AG10803 (cell line): ENCODE results near the gene WDR93.

ENCODE experiments used
- DNase-seq: peaks from one replicate; pipeline ENCODE4 v3.0.0; 2010; ENCODE audit warnings: low read depth
- H3K4me3 ChIP-seq: 2 replicates; pipeline ENCODE4 v1.5.1; 2011; ENCODE audit warnings: mild to moderate bottlenecking, low read length, control low read depth
- TF ChIP-seq, protein P1 (sequence below): conservative IDR thresholded peaks from 2 replicates; pipeline ENCODE4 v1.5.1; 2011; ENCODE audit warnings: mild to moderate bottlenecking, low read length, control low read depth, inconsistent platforms

The WDR93 gene

DNA sequence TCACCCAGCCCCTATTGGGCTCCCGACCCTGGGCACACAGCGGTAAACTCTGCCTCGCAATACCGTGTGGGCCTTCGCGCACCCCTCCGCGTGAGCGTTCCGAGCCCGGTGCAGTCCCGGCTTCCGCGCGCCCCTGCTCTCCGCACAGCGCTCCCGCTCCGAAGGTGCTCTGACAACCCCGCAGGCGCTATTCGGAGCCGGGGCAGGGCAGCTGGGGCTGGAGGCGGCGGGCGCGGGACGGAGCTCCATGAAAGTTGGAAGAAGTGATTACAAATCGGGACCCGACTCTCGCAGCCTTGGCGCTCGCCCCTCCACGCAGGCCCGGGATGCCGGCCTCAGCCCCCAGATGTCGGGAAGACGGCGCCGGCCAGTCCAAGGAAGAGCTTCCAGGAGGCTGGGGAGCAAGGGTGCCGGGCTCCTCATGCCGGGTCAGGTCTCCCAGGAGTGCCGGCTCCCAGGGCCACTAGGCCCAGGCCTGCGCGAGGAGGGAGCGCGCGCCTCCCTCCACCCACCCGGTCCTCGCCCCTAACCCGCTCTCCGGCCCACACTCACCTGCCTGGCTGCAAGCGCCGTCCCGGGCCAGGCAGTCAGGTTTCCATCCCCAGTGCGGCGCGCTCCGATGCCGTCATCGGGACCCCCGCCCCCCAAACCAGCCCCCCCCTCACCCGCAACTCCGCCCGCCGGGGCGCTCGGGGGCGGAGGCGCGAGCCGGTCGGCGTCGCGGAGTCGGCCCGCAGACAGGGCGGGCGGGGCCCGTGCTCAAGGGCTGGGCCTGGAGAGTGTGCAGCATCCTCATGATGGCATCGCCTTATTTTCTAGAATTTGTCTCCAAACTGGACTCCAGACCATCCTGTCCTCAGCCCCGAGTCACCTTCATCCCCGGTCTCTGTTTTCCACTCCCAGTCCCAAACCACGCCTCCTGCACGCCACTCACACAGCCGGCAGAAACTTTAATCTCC lies 35.5 kb upstream of the WDR93 start, which contains the start of gene KIF7:
KIF7 (minus strand) TSS at position 621 of the 959 bp plus-strand sequence. CDS start 2,537 bp downstream, outside the sequence.
- H3K4me3 ChIP-seq: peak within 1 kb of the TSS; percentile 73
- TF ChIP-seq, protein P1, sequence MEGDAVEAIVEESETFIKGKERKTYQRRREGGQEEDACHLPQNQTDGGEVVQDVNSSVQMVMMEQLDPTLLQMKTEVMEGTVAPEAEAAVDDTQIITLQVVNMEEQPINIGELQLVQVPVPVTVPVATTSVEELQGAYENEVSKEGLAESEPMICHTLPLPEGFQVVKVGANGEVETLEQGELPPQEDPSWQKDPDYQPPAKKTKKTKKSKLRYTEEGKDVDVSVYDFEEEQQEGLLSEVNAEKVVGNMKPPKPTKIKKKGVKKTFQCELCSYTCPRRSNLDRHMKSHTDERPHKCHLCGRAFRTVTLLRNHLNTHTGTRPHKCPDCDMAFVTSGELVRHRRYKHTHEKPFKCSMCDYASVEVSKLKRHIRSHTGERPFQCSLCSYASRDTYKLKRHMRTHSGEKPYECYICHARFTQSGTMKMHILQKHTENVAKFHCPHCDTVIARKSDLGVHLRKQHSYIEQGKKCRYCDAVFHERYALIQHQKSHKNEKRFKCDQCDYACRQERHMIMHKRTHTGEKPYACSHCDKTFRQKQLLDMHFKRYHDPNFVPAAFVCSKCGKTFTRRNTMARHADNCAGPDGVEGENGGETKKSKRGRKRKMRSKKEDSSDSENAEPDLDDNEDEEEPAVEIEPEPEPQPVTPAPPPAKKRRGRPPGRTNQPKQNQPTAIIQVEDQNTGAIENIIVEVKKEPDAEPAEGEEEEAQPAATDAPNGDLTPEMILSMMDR: no peak
- peak; percentile 48 for DNase-seq

DNA sequence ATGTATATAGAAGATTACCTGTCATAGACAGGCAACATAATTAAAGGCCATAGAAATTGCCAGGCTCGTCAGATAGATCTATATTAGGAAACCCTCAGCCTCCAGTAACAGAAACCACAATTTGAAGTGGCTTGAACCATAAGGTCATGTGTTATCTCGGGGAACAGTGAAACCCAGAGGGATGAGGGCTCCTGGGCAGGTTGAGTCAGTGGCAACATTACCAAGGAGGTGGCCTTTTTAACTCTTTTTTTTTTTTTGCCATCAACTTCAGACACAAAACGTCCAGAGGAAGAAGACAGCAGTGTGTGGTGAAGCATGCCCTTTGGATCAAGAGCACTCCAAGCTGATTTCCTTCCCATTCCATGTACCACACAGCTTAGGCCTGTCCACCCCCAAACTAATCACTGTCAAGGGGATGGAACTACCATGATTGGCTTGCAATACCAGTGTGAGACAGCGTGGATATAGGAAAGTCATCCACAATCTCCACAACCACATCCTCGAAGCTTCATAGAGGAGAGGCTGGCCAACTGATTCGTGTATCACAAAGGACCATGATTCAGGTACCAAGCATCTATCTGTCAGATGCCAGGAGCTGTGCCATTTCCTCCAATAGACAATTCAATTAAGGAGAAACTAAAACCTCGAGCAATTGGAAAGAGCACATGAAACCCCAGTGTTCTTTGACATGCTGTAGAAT lies 34.3 kb upstream of the WDR93 start:
- no peak overlapping the region for H3K4me3 ChIP-seq
- TF ChIP-seq, protein P1: no peak
- peak; percentile 28 for DNase-seq

DNA sequence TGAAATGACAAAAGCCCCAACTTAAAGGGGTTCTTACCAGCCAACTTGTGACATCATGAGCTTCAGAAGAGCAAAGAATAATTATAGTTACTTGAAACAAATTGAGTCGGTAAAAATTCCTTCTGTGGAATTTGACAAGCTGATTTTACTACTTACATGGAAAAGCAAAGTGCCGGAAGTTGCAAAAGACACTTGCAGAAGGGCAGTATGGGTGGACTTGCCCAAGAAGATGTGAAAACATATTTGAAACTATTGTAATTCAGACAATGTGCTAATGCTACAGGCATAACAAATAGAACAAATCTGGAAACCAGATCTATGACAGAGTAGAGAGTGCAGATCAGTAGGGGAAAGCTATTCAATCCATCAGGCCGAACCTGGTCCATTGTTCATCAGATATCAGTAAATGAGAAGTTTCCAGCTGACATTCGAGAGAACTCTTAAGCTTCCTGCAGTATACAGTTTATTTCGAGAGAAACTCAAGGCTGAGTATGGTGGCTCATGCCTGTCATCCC lies 32.9 kb upstream of the WDR93 start:
- peak; percentile 58 for DNase-seq
- TF ChIP-seq, protein P1: no peak
- no peak overlapping the region for H3K4me3 ChIP-seq

DNA sequence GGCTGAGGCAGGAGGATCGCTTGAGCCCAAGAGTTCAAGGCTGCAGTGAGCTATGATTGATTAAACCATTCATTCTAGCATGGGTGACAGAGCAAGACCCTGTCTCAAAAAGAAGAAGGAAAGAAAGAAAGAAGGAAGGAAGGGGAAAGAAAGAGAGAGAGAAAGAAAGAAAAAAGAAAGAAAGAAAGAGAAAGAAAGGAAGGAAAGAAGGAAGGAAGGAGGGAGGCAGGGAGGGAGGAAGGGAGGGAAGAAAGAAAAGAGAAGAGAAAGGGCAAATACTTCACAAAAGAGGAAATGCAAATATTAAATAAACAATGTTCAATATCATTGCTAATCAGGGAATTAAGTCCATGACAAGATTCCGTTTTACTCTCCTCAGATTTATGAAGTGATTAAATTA lies 31.3 kb upstream of the WDR93 start:
- no peak overlapping the region for H3K4me3 ChIP-seq
- DNase-seq: no peak
- TF ChIP-seq, protein P1: no peak

DNA sequence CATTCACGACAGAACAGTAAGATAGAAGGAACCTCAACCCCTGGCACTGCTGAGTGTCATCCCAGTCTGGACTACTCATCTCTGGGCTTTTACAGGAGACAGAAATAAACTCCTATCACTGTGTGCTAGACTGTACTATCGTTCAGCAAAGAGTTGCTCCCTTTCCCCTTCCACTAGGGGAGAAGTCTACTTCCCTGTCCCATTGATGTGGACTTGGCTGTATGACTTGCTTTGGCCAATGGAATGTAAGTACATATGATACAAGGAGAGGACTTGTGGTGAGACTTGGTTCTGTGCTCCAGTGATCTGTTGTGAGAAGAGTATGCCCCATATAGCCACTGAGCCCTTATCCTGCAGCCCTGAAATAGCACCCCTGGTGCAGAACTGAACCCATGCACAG lies 30.1 kb upstream of the WDR93 start:
- no peak for DNase-seq
- TF ChIP-seq, protein P1: no peak
- H3K4me3 ChIP-seq: no peak overlapping the region

DNA sequence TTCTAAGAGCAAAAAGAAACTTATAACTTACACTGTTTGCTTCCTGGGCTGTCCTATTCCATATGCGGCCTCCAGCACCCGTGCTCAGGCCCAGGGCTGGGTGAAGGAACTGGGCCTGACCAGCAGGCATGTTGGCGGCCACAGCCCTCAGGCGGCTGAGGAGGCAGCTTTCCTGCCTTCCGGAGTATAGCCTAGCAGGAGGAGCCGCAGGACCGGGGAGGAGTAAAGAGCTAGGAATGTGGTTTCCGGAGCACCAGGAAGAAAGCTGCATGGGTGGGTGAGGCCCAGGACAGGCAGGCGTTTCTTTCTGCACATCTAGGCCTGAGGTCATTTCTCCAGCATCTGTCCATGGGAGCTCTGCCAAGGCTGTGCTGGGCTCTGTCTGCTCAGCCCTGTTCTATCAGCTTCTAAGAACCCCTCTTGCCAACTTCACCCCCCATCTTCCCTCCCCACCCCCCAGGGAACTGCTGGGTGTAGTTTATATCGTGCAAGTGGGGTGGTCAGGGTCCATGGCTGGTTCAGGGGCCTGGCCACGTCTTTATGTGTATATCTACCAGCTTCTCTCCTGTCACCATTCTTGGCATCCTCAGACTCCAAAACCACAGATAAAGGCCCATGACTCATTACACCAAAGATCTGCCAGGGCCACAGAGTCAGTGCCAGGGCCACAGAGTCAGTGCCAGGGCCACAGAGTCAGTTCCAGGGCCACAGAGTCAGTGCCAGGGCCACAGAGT lies 27.6 kb upstream of the WDR93 start:
- H3K4me3 ChIP-seq: peak overlapping the region; percentile 60
- peak; percentile 98 for DNase-seq
- TF ChIP-seq, protein P1: no peak
